Osteocyte (in vitro differentiated cells): ENCODE data around the gene MKS1. TPM values are rescaled to one million over a fixed set of nuclear protein-coding genes. Genes with fewer than 3 reads are reported as not detected.

ENCODE experiments used
- DNase-seq: peaks from one replicate; pipeline ENCODE4 v3.0.0; 2021; ENCODE audit warnings: mixed read lengths; ENCODE audit not compliant: unreplicated experiment; ENCODE audit errors: extremely low spot score
- H3K27ac Mint-ChIP-seq: one replicate; pipeline ENCODE4 v1.8.0; 2021; ENCODE audit warnings: mild to moderate bottlenecking, mixed read lengths; ENCODE audit not compliant: unreplicated experiment
- H3K27me3 Mint-ChIP-seq: one replicate; pipeline ENCODE4 v1.8.0; 2021; ENCODE audit warnings: mixed read lengths; ENCODE audit not compliant: unreplicated experiment
- H3K36me3 Mint-ChIP-seq: one replicate; pipeline ENCODE4 v1.8.0; 2021; ENCODE audit warnings: mixed read lengths; ENCODE audit not compliant: unreplicated experiment
- H3K4me1 Mint-ChIP-seq: one replicate; pipeline ENCODE4 v1.8.0; 2021; ENCODE audit warnings: mixed read lengths; ENCODE audit not compliant: unreplicated experiment
- H3K4me3 Mint-ChIP-seq: one replicate; pipeline ENCODE4 v1.8.0; 2021; ENCODE audit warnings: mild to moderate bottlenecking, moderate library complexity, mixed read lengths; ENCODE audit not compliant: unreplicated experiment
- H3K9me3 Mint-ChIP-seq: one replicate; pipeline ENCODE4 v1.8.0; 2021; ENCODE audit warnings: mixed read lengths; ENCODE audit not compliant: unreplicated experiment
- CTCF ChIP-seq: fragments of 200-600 bp; sonication (generic); IDR thresholded peaks from 2 replicates; pipeline ENCODE4 v1.5.0; 2021; ENCODE audit warnings: antibody characterized with exemption, mild to moderate bottlenecking, moderate library complexity
- total RNA-seq: library from RNA; stranded (reverse); gene quantifications from 2 replicates; pipeline ENCODE4 v1.2.1, GENCODE V29; 2021

MKS1 gene
- total RNA-seq, 1 donor from 2014 or later, result 24.1 TPM

- no peaks in the 10 kb centered on the region for H3K9me3 Mint-ChIP-seq
- no peak overlapping the region for H3K27ac Mint-ChIP-seq
- peaks cover 57% of the 10 kb centered on the region for H3K27me3 Mint-ChIP-seq
- H3K36me3 Mint-ChIP-seq, result no peaks in the 10 kb centered on the region
- H3K4me3 Mint-ChIP-seq, result no peak overlapping the region
- no peak for DNase-seq
- no peak for TF ChIP-seq CTCF
- H3K4me1 Mint-ChIP-seq, result peaks cover 2% of the 10 kb centered on the region
These were observed 34.0 kb upstream of the MKS1 start for GRCh38 chr17:58253082-58253481.

GRCh38 chr17:58252141-58252540, 33.1 kb upstream of the MKS1 start:
- Mint-ChIP-seq H3K27ac (no peak overlapping the region), H3K36me3 (no peaks in the 10 kb centered on the region), H3K4me3 (no peak overlapping the region), H3K9me3 (no peaks in the 10 kb centered on the region), H3K4me1 (peaks cover 2% of the 10 kb centered on the region), H3K27me3 (peaks cover 48% of the 10 kb centered on the region)
- TF ChIP-seq CTCF, result no peak
- peak; percentile 71 for DNase-seq

GRCh38 chr17:58250344-58251011, 31.4 kb upstream of the MKS1 start:
- H3K27me3 Mint-ChIP-seq, result peaks cover 53% of the 10 kb centered on the region
- no peaks in the 10 kb centered on the region for H3K36me3 Mint-ChIP-seq
- H3K27ac Mint-ChIP-seq, result no peak overlapping the region
- peaks cover 2% of the 10 kb centered on the region for H3K4me1 Mint-ChIP-seq
- no peak overlapping the region for H3K4me3 Mint-ChIP-seq
- peak; percentile 38 for DNase-seq
- TF ChIP-seq CTCF, result no peak
- no peaks in the 10 kb centered on the region for H3K9me3 Mint-ChIP-seq

- DNase-seq, result peak; percentile 88
- H3K27me3 Mint-ChIP-seq, result peaks cover 53% of the 10 kb centered on the region
These were observed 30.4 kb upstream of the MKS1 start for GRCh38 chr17:58249270-58250133.

More at GRCh38 chr17:58249270-58250133, 30.4 kb upstream of the MKS1 start:
- TF ChIP-seq CTCF, result peak; percentile 99
- Mint-ChIP-seq H3K4me1 (peaks cover 2% of the 10 kb centered on the region), H3K9me3 (no peaks in the 10 kb centered on the region), H3K4me3 (peak overlapping the region; percentile 70), H3K27ac (no peak overlapping the region), H3K36me3 (no peaks in the 10 kb centered on the region)
